ENCODE results near the gene ZNHIT3.

The ZNHIT3 gene

GRCh38 chr17:36512641-36513040 is 26.2 kb downstream of the ZNHIT3 start:
- no peak for DNase-seq (ENCODE audit: low spot score)

GRCh38 chr17:36514856-36515255 is 28.4 kb downstream of the ZNHIT3 start:
- no peak for DNase-seq (ENCODE audit: low spot score)

GRCh38 chr17:36515837-36516236 is 29.4 kb downstream of the ZNHIT3 start:
- no peak for DNase-seq (ENCODE audit: low spot score)

GRCh38 chr17:36523113-36523512 is 36.6 kb downstream of the ZNHIT3 start:
- DNase-seq (ENCODE audit: low spot score): no peak

GRCh38 chr17:36524428-36524876 is 38.0 kb downstream of the ZNHIT3 start:
- no peak for DNase-seq (ENCODE audit: low spot score)

GRCh38 chr17:36525113-36525512 is 38.6 kb downstream of the ZNHIT3 start:
- no peak for DNase-seq (ENCODE audit: low spot score)

- DNase-seq (ENCODE audit: low spot score): no peak
Measured at GRCh38 chr17:36525888-36526287, 39.4 kb downstream of the ZNHIT3 start.

GRCh38 chr17:36527621-36528250 is 41.3 kb downstream of the ZNHIT3 start:
- no peak for DNase-seq (ENCODE audit: low spot score)

GRCh38 chr17:36529121-36529520 is 42.6 kb downstream of the ZNHIT3 start:
- DNase-seq (ENCODE audit: low spot score): no peak

- no peak for DNase-seq (ENCODE audit: low spot score)
Measured at GRCh38 chr17:36532435-36532975, 46.0 kb downstream of the ZNHIT3 start.

- DNase-seq (ENCODE audit: low spot score): peak; percentile 71
Measured at GRCh38 chr17:36533935-36534839, 47.7 kb downstream of the ZNHIT3 start.

- peak; percentile 80 for DNase-seq (ENCODE audit: low spot score)
Measured at GRCh38 chr17:36534840-36535668, 48.6 kb downstream of the ZNHIT3 start, which contains the start of the genes MYO19 and PIGW. Gene MYO19, minus strand, starts transcription at chr17:36534868. Its CDS starts 2,330 bp downstream, at chr17:36532538. Gene PIGW, plus strand, starts transcription at chr17:36534987. Its CDS starts 2,115 bp downstream, at chr17:36537102.

GRCh38 chr17:36535669-36536081 is 49.2 kb downstream of the ZNHIT3 start:
- DNase-seq (ENCODE audit: low spot score): no peak

GRCh38 chr17:36540696-36541095 is 54.2 kb downstream of the ZNHIT3 start:
- DNase-seq (ENCODE audit: low spot score): no peak

GRCh38 chr17:36542755-36543154 is 56.3 kb downstream of the ZNHIT3 start:
- no peak for DNase-seq (ENCODE audit: low spot score)

GRCh38 chr17:36544044-36544306 is 57.5 kb downstream of the ZNHIT3 start:
- DNase-seq (ENCODE audit: low spot score): peak; percentile 11

- DNase-seq (ENCODE audit: low spot score): peak; percentile 79
Measured at GRCh38 chr17:36544307-36545076, 58.0 kb downstream of the ZNHIT3 start, which contains the start of gene GGNBP2. Gene GGNBP2, plus strand, starts transcription at chr17:36544919. Its CDS starts 806 bp downstream, at chr17:36545725.

- DNase-seq (ENCODE audit: low spot score): peak; percentile 61
Measured at GRCh38 chr17:36545077-36545464, 58.6 kb downstream of the ZNHIT3 start.

Data from HuH-7 (cell line).